IPS DF 6.9 (cell line): ENCODE measurements around the gene MAST3.
"Not testable (repeated sequence)": the region's sequence is repeated elsewhere in the genome, so short reads cannot be mapped to it uniquely, and the experiment has no call there.

Experiments
- DNase-seq: peaks from one replicate; pipeline ENCODE4 v3.0.0-alpha.2; 2013; ENCODE audit warnings: low read depth, low spot score
- H3K27ac ChIP-seq: one replicate; pipeline ENCODE4 v1.5.1; 2013; ENCODE audit warnings: low read length, control low read depth
- H3K27me3 ChIP-seq: 2 replicates; pipeline ENCODE4 v1.6.1; 2013; ENCODE audit warnings: mild to moderate bottlenecking, low read length; ENCODE audit not compliant: control insufficient read depth, insufficient read depth
- H3K36me3 ChIP-seq: 2 replicates; pipeline ENCODE4 v1.6.1; 2013; ENCODE audit warnings: low read length; ENCODE audit not compliant: control insufficient read depth, insufficient read depth
- H3K4me1 ChIP-seq: 2 replicates; pipeline ENCODE4 v1.6.1; 2013; ENCODE audit warnings: low read length; ENCODE audit not compliant: control insufficient read depth, insufficient read depth
- H3K4me3 ChIP-seq: 2 replicates; pipeline ENCODE4 v1.5.1; 2013; ENCODE audit warnings: mild to moderate bottlenecking, low read length
- H3K9me3 ChIP-seq: 2 replicates; pipeline ENCODE4 v1.6.1; 2013; ENCODE audit warnings: low read length, inconsistent platforms; ENCODE audit not compliant: control insufficient read depth, insufficient read depth
- WGBS: extraction: QIAGEN DNeasy Blood & Tissue Kit; methylation state at CpG from one replicate; pipeline ENCODE4 v1.1.7; 2013; ENCODE audit warnings: mixed read lengths, missing lambda C conversion rate; ENCODE audit not compliant: insufficient read length, insufficient coverage; 5-methylcytosine and 5-hydroxymethylcytosine counted together

Gene MAST3

DNA sequence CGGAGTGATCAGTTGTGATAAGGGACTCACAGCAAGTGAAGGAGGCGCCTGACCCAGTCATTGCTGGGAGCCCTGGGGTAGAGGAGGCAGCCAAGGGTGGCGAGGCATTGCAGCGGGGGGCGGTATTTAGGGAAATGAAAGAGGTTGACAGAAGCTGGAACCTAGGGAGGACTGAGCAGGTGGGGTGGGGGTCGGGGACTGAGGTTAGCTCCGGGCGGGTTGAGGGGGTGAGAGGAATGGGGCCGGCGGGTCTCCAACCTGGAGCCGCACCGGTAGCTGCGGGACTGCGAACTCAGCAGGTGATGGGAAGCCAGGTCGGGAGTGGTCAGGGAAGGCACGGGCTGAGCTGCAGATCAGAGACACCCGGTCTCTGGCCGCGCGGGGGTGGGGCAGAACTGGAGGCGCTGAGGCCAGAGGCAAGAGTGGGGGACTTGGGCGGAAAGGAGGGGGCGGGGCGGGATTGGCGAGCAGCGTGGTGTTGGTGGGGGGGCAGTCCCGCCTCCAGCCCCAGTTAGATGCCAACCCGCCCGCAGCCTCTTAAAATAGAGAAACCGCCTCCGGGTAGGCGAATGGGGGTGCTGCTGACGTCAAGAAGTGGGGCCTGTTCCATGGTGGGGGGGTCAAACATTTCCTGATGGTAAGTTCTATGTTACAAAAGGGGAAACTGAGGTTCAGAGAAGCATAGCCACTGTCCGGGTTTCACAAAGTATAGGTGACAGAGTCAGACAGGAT is 1.5 kb downstream of the MAST3 start:
- no CpG with 5 or more reads among the region's 34 CpGs for WGBS
- Histone ChIP-seq H3K9me3 (no peaks in the 10 kb centered on the region), H3K4me3 (no peak overlapping the region; the same call in 1 of the 2 replicates), H3K4me1 (peaks cover 5% of the 10 kb centered on the region), H3K27me3 (no peaks in the 10 kb centered on the region), H3K36me3 (no peaks in the 10 kb centered on the region), H3K27ac (no peak overlapping the region)
- no peak for DNase-seq

DNA sequence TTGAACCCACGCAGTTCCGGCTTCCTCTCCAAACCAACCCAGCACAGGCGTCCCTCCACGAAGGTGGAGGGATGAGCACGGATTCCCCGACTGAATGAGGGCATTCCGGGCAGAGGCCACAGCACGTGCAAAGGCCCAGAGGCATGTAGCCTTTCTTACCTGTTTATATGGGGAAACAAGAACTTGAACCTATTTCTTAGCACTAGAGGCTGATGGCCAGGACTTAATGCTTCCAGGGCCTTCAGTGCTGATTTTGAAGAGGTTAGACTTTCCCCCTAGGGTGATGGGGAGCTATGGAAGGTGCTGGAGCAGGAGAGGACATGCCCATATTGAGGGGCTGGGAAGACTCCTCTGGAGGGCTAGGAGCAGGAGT is 2.0 kb downstream of the MAST3 start:
- Histone ChIP-seq H3K27me3 (no peaks in the 10 kb centered on the region), H3K9me3 (no peaks in the 10 kb centered on the region), H3K4me1 (peaks cover 5% of the 10 kb centered on the region), H3K36me3 (no peaks in the 10 kb centered on the region), H3K27ac (no peak overlapping the region), H3K4me3 (no peak overlapping the region)
- WGBS = no CpG with 5 or more reads among the region's 8 CpGs
- DNase-seq = no peak

- no CpG with 5 or more reads among the region's 18 CpGs for WGBS
- Histone ChIP-seq H3K36me3 (no peaks in the 10 kb centered on the region), H3K27me3 (no peaks in the 10 kb centered on the region), H3K27ac (no peak overlapping the region), H3K4me3 (no peak overlapping the region), H3K9me3 (no peaks in the 10 kb centered on the region), H3K4me1 (peaks cover 5% of the 10 kb centered on the region)
- DNase-seq = no peak
These were observed 3.1 kb downstream of the MAST3 start for GRCh38 chr19:18100710-18101109.

DNA sequence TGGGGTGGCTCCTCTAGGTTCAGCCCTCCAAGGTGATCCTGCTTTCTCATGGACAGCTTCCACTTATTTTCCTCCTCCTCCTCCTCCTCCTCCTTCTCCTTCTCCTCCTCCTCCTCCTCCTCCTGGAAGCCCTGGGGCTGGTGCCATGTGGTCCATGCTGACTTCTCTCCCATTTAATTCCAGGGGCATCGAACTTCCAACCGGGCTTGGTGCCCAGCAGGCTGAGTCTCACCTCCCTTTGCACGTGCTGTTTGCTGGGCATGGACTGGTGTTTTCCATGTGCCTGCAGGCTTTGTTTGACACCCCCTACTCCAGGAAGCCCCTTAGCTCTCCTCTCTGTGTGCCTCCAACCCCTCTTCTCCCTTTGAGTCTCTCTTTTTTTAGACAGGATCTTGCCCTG is 3.7 kb downstream of the MAST3 start:
- DNase-seq = no peak
- Histone ChIP-seq H3K27ac (no peak overlapping the region), H3K27me3 (no peaks in the 10 kb centered on the region), H3K4me1 (peaks cover 5% of the 10 kb centered on the region), H3K4me3 (no peak overlapping the region), H3K36me3 (no peaks in the 10 kb centered on the region), H3K9me3 (no peaks in the 10 kb centered on the region)
- WGBS = no CpG with 5 or more reads among the region's 3 CpGs

DNA sequence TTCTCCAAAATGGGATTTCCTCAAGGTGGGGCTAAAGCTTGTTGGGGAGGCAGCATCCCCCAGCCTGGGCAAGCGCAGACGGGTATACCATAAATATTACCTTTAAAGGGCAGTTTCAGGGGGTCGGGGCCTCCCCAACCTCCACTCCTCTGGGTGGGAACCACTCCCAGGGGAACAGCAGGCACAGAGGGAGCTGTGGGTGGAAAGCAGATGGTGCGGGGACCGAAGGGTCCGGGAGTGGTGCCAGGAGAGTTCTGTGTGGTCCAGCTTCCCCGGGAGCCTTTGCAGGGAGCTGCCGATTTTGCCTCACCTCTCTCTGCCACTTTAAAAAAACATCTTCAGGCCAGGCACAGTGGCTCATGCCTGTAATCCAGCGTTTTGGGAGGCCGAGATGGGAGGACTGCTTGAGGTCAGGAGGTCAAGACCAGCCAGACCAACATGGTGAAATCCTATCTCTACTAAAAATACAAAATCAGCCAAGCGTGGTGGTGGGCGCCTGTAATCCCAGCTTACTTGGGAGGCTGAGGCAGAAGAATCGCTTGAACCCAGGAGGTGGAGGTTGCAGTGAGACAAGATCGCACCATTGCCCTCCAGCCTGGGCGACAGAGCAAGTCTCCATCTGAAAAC is 5.5 kb downstream of the MAST3 start:
- Histone ChIP-seq H3K27me3 (no peaks in the 10 kb centered on the region), H3K4me3 (no peak overlapping the region), H3K4me1 (peaks cover 5% of the 10 kb centered on the region), H3K9me3 (no peaks in the 10 kb centered on the region), H3K27ac (no peak overlapping the region), H3K36me3 (no peaks in the 10 kb centered on the region)
- no peak for DNase-seq
- whole genome bisulfite sequencing = no CpG with 5 or more reads among the region's 15 CpGs

GRCh38 chr19:18104793-18105131 is 7.2 kb downstream of the MAST3 start:
- Histone ChIP-seq H3K27ac (no peak overlapping the region), H3K27me3 (no peaks in the 10 kb centered on the region)

GRCh38 chr19:18105259-18105658 is 7.7 kb downstream of the MAST3 start:
- not testable (repeated sequence) for H3K27me3 ChIP-seq, H3K4me1 ChIP-seq, H3K36me3 ChIP-seq, DNase-seq, H3K27ac ChIP-seq, H3K9me3 ChIP-seq, H3K4me3 ChIP-seq
- WGBS = no CpG with 5 or more reads among the region's 7 CpGs

More at GRCh38 chr19:18104793-18105131, 7.2 kb downstream of the MAST3 start:
- Histone ChIP-seq H3K9me3 (no peaks in the 10 kb centered on the region), H3K4me1 (peaks cover 2% of the 10 kb centered on the region; the same call in 1 of the 2 replicates), H3K36me3 (no peaks in the 10 kb centered on the region), H3K4me3 (peak overlapping the region; percentile 42; the same call in 1 of the 2 replicates)
- WGBS = no CpG with 5 or more reads among the region's 5 CpGs
- no peak for DNase-seq

DNA sequence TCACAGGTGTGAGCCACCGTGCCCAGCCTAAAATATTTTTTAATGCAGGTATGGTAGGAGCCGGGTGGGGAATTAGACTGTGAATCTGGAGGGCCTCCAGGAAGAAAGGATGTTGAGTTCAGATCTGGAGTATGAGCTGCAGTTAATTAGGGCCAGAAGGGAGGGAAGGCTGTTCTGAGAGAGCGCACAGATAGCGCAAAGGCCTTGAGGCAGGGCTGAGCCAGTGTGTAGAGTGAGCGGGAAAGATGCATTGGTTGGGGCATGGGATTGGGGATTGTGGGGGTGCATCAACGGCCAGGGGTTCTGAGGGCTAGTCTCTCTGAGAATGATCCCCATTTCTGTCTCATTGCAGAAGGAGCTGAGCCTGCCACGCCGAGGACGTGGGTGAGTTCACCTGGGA is 9.7 kb downstream of the MAST3 start:
- Histone ChIP-seq H3K27ac (no peak overlapping the region), H3K4me1 (peaks cover 3% of the 10 kb centered on the region), H3K9me3 (no peaks in the 10 kb centered on the region), H3K27me3 (no peaks in the 10 kb centered on the region), H3K4me3 (no peak overlapping the region), H3K36me3 (no peaks in the 10 kb centered on the region)
- no CpG with 5 or more reads among the region's 9 CpGs for WGBS
- no peak for DNase-seq

- no peak overlapping the region for H3K27ac ChIP-seq
- no peak overlapping the region for H3K4me3 ChIP-seq
- WGBS = no CpG with 5 or more reads among the region's 2 CpGs
- H3K27me3 ChIP-seq = no peaks in the 10 kb centered on the region
- no peaks in the 10 kb centered on the region for H3K9me3 ChIP-seq
- no peak for DNase-seq
- peaks cover 3% of the 10 kb centered on the region for H3K4me1 ChIP-seq
- no peaks in the 10 kb centered on the region for H3K36me3 ChIP-seq
These were observed 11.3 kb downstream of the MAST3 start for GRCh38 chr19:18108897-18109296.

GRCh38 chr19:18109341-18109732 is 11.8 kb downstream of the MAST3 start:
- Histone ChIP-seq H3K9me3 (no peaks in the 10 kb centered on the region), H3K27ac (no peak overlapping the region), H3K4me3 (peak overlapping the region; percentile 44; the same call in 1 of the 2 replicates), H3K27me3 (no peaks in the 10 kb centered on the region), H3K36me3 (no peaks in the 10 kb centered on the region), H3K4me1 (peaks cover 3% of the 10 kb centered on the region)
- DNase-seq = no peak
- WGBS = no CpG with 5 or more reads among the region's 12 CpGs
